Panc1 (cell line): ENCODE results near the gene DVL1. TPM values are rescaled to one million over a fixed set of nuclear protein-coding genes. Genes with fewer than 3 reads are reported as not detected.

Experiments
- ATAC-seq: fragments of 200-7000 bp; cut with Tn5 transposase; 2 replicates; pipeline ENCODE4 v1.9.1; 2020; ENCODE audit warnings: mild to moderate bottlenecking, moderate library complexity
- BruUV-seq: library from RNA; stranded (reverse); fragments of 400-500 nt; replicated peaks from 2 replicates; lab custom pipeline; 2021; lab: Mats Ljungman, UMichigan
- CTCF ChIA-PET: fragments of 300-600 bp; sonication (Branson Sonifier 250); formaldehyde crosslinking; loops from one replicate; lab custom pipeline; 2022; ENCODE audit warnings: antibody characterized with exemption; lab: Charles Lee
- POLR2A ChIA-PET: fragments of 300-600 bp; sonication (Branson Sonifier 250); formaldehyde crosslinking; loops from one replicate; lab custom pipeline; 2022; ENCODE audit warnings: antibody characterized with exemption; lab: Charles Lee
- DNase-seq: peaks from one replicate; pipeline ENCODE4 v3.0.0-alpha.2; 2010; ENCODE audit warnings: low read depth, low spot score
- H3K27ac ChIP-seq: 2 replicates; pipeline ENCODE4 v1.5.1; 2011; ENCODE audit warnings: mild to moderate bottlenecking, low read length, inconsistent platforms
- H3K27me3 ChIP-seq: fragments of 200-500 bp; sonication (Bioruptor generic); 2 replicates; pipeline ENCODE4 v1.6.0; 2014; ENCODE audit warnings: low read length, inconsistent platforms; ENCODE audit not compliant: control insufficient read depth, insufficient read depth
- H3K36me3 ChIP-seq: fragments of 200-500 bp; sonication (Bioruptor generic); 2 replicates; pipeline ENCODE4 v1.5.1; 2014; ENCODE audit warnings: inconsistent platforms, mild to moderate bottlenecking, low read length, moderate library complexity; ENCODE audit not compliant: control insufficient read depth, insufficient read depth
- H3K4me1 ChIP-seq: 2 replicates; pipeline ENCODE4 v1.5.1; 2011; ENCODE audit warnings: inconsistent platforms, mild to moderate bottlenecking, low read length, moderate library complexity; ENCODE audit not compliant: control insufficient read depth, insufficient read depth
- H3K4me3 ChIP-seq, 2 experiments: 2 replicates each; pipeline ENCODE4 v1.5.1; 2011 to 2012; ENCODE audit warnings: low read depth in 2 of 2, low read length in 2 of 2, mild to moderate bottlenecking in 2 of 2, inconsistent platforms in 1 of 2, moderate library complexity in 1 of 2
- H3K9me3 ChIP-seq: fragments of 200-500 bp; sonication (Bioruptor generic); 2 replicates; pipeline ENCODE4 v1.5.1; 2014; ENCODE audit warnings: low read depth, mild to moderate bottlenecking, inconsistent platforms, low read length, moderate library complexity; ENCODE audit not compliant: control insufficient read depth, insufficient read depth
- CTCF ChIP-seq: fragments of 450-650 bp; IDR thresholded peaks from 2 replicates; pipeline ENCODE4 v1.5.1; 2017; ENCODE audit warnings: mild to moderate bottlenecking
- POLR2AphosphoS5 ChIP-seq: IDR thresholded peaks from 2 replicates; pipeline ENCODE4 v1.6.1; 2012; ENCODE audit warnings: mild to moderate bottlenecking, low read depth, low read length, moderate library complexity
- REST ChIP-seq, 2 experiments: IDR thresholded peaks; 2 replicates each; pipeline ENCODE4 v1.6.1; 2011 to 2012; ENCODE audit warnings: low read depth in 2 of 2, control low read depth in 1 of 2, low read length in 1 of 2, mild to moderate bottlenecking in 1 of 2, moderate library complexity in 1 of 2; ENCODE audit not compliant: insufficient read depth in 1 of 2
- SIN3A ChIP-seq: IDR thresholded peaks from 2 replicates; pipeline ENCODE4 v1.6.1; 2012; ENCODE audit warnings: low read depth, mild to moderate bottlenecking, low read length, moderate library complexity, borderline replicate concordance; ENCODE audit not compliant: insufficient read depth
- TCF7L2 ChIP-seq: IDR thresholded peaks from 2 replicates; pipeline ENCODE4 v1.6.1; 2011; ENCODE audit warnings: mild to moderate bottlenecking, low read depth, low read length, inconsistent platforms
- in situ Hi-C: cut with HindIII; loops from 2 replicates; pipeline ENCODE4 v1.10.0; 2016; ENCODE audit warnings: low sequenced_read_pairs, low pct_unique_long_range_greater_than_20kb
- intact Hi-C: fragments of 100-400 bp; cut with micrococcal nuclease; formaldehyde crosslinking; loops from one replicate; pipeline ENCODE4 v1.10.0; 2022; ENCODE audit not compliant: unreplicated experiment
- total RNA-seq: library from RNA; stranded (reverse); gene quantifications from one replicate; pipeline ENCODE4 v1.2.1, GENCODE V29; 2021; ENCODE audit not compliant: unreplicated experiment

DVL1 gene
- total RNA-seq, 1 experiment from 2014 or later, result 144 TPM

- H3K27me3 ChIP-seq, result no peaks in the 10 kb centered on the region
- no peak for DNase-seq
- H3K4me3 ChIP-seq, result peak overlapping the region; percentile 61 to 72
- no peaks in the 10 kb centered on the region for H3K9me3 ChIP-seq
- intact Hi-C loops (no loop called here), in situ Hi-C loops (no loop called here)
- ChIA-PET CTCF (no interaction called here), POLR2A (no interaction called here)
- H3K4me1 ChIP-seq, result peaks cover 44% of the 10 kb centered on the region
- no TSS peak for BruUV-seq
- 0 out of 2 replicates have a peak overlapping the region, but pooled peaks have one; percentile 34 for H3K27ac ChIP-seq
- TF ChIP-seq TCF7L2 (no peak), SIN3A (no peak), POLR2AphosphoS5 (no peak), REST (IDR thresholded peaks at IDR 0.05; ENCODE audit: insufficient read depth in 1 of 2, low read depth in 2 of 2, low read length in 1 of 2) (no peak)
- H3K36me3 ChIP-seq, result no peaks in the 10 kb centered on the region; the same call in 1 of the 2 replicates
- peak; percentile 6; the same call in 1 of the 2 replicates for ATAC-seq
These were observed 41.8 kb downstream of the DVL1 start for GRCh38 chr1:1307261-1307922.

- ATAC-seq (no peak), DNase-seq (no peak)
- ChIA-PET POLR2A (no interaction called here), CTCF (no interaction called here)
- H3K36me3 ChIP-seq, result no peaks in the 10 kb centered on the region; the same call in 1 of the 2 replicates
- in situ Hi-C loops (no loop called here), intact Hi-C loops (no loop called here)
- H3K9me3 ChIP-seq, result no peaks in the 10 kb centered on the region
- H3K4me3 ChIP-seq, result peak overlapping the region; percentile 61 to 72
- no peak for TF ChIP-seq CTCF
- no peak for TF ChIP-seq SIN3A
- TF ChIP-seq REST (IDR thresholded peaks at IDR 0.05; ENCODE audit: insufficient read depth in 1 of 2, low read depth in 2 of 2, low read length in 1 of 2), result no peak
- no peak for TF ChIP-seq TCF7L2
- no peak for TF ChIP-seq POLR2AphosphoS5
- no peak overlapping the region for H3K27ac ChIP-seq
- H3K4me1 ChIP-seq, result peaks cover 44% of the 10 kb centered on the region
- no peaks in the 10 kb centered on the region for H3K27me3 ChIP-seq
- BruUV-seq, result TSS peak; percentile 47
These were observed 42.5 kb downstream of the DVL1 start for GRCh38 chr1:1306661-1307260.
